ENCODE results near the gene BHLHA15.

DNA sequence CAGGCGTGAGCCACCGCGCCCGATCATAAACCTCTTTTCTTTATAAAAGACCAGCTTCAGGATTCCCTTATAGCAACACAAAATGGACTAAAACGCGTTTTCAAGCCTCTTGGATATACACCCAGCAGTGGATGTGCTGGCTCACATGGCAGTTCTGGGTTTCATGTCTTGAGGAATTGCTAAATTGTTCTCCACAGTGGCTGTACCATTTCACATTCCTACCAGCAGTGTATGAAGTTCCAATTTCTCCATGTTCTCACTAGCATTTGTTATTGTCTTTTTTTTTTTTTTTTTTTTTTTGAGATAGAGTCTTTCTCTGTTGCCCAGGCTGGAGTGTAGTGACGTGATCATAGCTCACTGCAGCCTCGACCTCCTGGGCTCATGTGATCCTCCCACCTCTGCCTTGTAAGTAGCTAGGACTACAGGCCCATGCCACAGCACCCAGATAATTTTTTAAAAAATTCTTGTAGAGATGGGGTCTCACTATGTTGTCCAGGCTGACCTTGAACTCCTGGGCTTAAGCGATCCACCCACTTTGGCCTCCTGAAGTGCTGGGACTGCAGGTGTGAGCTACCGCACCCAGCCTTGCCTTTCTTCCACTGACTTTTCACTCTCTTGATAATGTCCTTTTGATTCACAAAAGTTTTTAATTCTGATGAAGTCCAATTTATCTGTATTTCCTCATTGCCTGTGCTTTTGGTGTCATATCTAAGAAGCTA, 23.3 kb downstream of the BHLHA15 start:
- TF ChIP-seq POLR2AphosphoS5 (IDR thresholded peaks at IDR 0.05) (no peak), POLR2A (IDR thresholded peaks at IDR 0.05) (no peak)
- TF ChIP-seq, protein P1, sequence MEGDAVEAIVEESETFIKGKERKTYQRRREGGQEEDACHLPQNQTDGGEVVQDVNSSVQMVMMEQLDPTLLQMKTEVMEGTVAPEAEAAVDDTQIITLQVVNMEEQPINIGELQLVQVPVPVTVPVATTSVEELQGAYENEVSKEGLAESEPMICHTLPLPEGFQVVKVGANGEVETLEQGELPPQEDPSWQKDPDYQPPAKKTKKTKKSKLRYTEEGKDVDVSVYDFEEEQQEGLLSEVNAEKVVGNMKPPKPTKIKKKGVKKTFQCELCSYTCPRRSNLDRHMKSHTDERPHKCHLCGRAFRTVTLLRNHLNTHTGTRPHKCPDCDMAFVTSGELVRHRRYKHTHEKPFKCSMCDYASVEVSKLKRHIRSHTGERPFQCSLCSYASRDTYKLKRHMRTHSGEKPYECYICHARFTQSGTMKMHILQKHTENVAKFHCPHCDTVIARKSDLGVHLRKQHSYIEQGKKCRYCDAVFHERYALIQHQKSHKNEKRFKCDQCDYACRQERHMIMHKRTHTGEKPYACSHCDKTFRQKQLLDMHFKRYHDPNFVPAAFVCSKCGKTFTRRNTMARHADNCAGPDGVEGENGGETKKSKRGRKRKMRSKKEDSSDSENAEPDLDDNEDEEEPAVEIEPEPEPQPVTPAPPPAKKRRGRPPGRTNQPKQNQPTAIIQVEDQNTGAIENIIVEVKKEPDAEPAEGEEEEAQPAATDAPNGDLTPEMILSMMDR (IDR thresholded peaks at IDR 0.05) = no peak
